Superior temporal gyrus (tissue), 1 donor: Measurements from ENCODE around the gene SCYGR8.

Source experiments
- DNase-seq: peaks from one replicate; pipeline ENCODE4 v3.0.0-alpha.2; 2016; ENCODE audit errors: extremely low spot score

SCYGR8 gene

GRCh38 chr2:227761740-227762476, 16.2 kb downstream of the SCYGR8 start:
- DNase-seq: no peak

GRCh38 chr2:227765788-227766372, 20.2 kb downstream of the SCYGR8 start:
- DNase-seq: no peak

GRCh38 chr2:227766373-227766883, 20.7 kb downstream of the SCYGR8 start:
- peak; percentile 88 for DNase-seq

GRCh38 chr2:227767830-227768229, 22.1 kb downstream of the SCYGR8 start:
- DNase-seq: no peak

- no peak for DNase-seq
These were observed 26.5 kb downstream of the SCYGR8 start for GRCh38 chr2:227772197-227772661.

GRCh38 chr2:227772932-227773331, 27.2 kb downstream of the SCYGR8 start:
- no peak for DNase-seq

- no peak for DNase-seq
These were observed 28.4 kb downstream of the SCYGR8 start for GRCh38 chr2:227774011-227774624.

- DNase-seq: no peak
These were observed 29.5 kb downstream of the SCYGR8 start for GRCh38 chr2:227774895-227775842.

GRCh38 chr2:227780981-227781615, 35.4 kb downstream of the SCYGR8 start:
- DNase-seq: no peak

- DNase-seq: no peak
These were observed 36.1 kb downstream of the SCYGR8 start for GRCh38 chr2:227781841-227782240.

GRCh38 chr2:227782804-227783203, 37.1 kb downstream of the SCYGR8 start:
- DNase-seq: no peak

- DNase-seq: no peak
These were observed 37.9 kb downstream of the SCYGR8 start for GRCh38 chr2:227783404-227784138.

GRCh38 chr2:227785293-227785692, 39.6 kb downstream of the SCYGR8 start:
- no peak for DNase-seq

GRCh38 chr2:227788561-227789018, 42.9 kb downstream of the SCYGR8 start:
- DNase-seq: no peak

GRCh38 chr2:227789803-227790202, 44.1 kb downstream of the SCYGR8 start:
- no peak for DNase-seq

- DNase-seq: no peak
These were observed 47.5 kb downstream of the SCYGR8 start for GRCh38 chr2:227793148-227793712.
